ENCODE results near the gene B4GAT1. TPM values are rescaled to one million over a fixed set of nuclear protein-coding genes. Genes with fewer than 3 reads are reported as not detected.
A peak's percentile ranks its signal among the peaks of the same experiment; 100 is the strongest.

B4GAT1 gene
- total RNA-seq, 1 donor from 2014 or later, result 64.2 TPM

DNA sequence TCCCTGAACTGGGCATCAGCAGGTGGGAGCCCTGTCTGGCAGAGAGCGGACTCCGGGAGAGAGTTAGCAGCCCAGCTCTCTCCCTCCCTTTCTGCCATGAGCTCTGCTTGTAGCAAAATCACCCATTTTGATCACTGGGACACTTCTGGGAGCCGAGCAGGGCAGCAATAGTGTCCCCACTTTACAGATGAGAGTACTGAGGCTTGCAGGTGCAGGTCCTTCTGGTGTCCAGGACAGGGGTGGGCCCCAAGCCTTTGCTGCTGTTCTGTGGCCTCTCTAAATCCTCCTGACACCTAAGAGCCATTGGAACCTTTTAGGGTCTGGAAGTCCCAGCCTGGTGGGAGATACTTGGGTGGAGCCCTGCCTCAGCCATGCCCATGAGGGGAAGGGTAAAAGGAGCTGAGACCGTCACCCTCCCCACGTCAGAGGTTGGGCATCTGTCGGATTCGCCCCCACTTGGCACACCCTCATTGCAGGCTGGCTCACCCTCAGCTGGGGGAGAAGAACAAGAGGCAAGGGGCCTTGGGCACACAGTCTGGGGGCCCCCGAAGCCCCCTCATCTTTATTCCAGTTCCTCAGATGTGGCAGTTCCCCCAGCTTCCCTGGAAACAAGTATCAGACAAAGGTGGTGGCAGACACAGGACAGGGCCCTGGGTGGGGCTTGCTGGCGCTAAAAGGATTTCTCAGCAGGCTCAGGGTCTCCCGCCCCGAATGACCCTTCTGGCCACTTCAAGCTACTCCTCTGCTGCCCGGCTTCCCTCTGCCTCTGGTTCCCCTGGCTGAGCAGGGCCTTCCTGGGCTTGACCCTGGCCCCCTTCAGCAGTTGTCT lies 15.7 kb downstream of the B4GAT1 start:
- H3K9me3 ChIP-seq, result no peaks in the 10 kb centered on the region
- no peak for DNase-seq (ENCODE audit: low spot score in 2 of 2)
- TF ChIP-seq, protein P1, sequence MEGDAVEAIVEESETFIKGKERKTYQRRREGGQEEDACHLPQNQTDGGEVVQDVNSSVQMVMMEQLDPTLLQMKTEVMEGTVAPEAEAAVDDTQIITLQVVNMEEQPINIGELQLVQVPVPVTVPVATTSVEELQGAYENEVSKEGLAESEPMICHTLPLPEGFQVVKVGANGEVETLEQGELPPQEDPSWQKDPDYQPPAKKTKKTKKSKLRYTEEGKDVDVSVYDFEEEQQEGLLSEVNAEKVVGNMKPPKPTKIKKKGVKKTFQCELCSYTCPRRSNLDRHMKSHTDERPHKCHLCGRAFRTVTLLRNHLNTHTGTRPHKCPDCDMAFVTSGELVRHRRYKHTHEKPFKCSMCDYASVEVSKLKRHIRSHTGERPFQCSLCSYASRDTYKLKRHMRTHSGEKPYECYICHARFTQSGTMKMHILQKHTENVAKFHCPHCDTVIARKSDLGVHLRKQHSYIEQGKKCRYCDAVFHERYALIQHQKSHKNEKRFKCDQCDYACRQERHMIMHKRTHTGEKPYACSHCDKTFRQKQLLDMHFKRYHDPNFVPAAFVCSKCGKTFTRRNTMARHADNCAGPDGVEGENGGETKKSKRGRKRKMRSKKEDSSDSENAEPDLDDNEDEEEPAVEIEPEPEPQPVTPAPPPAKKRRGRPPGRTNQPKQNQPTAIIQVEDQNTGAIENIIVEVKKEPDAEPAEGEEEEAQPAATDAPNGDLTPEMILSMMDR (IDR thresholded peaks at IDR 0.05), result no peak
- no peak overlapping the region for H3K4me3 ChIP-seq
- H3K36me3 ChIP-seq, result peaks cover 8 to 13% of the 10 kb centered on the region in 2 donors
- intact Hi-C loops (cut with DNase I), result no loop called here
- H3K27ac ChIP-seq, result no peak overlapping the region
- no peaks in the 10 kb centered on the region for H3K27me3 ChIP-seq
- peaks cover 11 to 32% of the 10 kb centered on the region in 2 donors for H3K4me1 ChIP-seq

DNA sequence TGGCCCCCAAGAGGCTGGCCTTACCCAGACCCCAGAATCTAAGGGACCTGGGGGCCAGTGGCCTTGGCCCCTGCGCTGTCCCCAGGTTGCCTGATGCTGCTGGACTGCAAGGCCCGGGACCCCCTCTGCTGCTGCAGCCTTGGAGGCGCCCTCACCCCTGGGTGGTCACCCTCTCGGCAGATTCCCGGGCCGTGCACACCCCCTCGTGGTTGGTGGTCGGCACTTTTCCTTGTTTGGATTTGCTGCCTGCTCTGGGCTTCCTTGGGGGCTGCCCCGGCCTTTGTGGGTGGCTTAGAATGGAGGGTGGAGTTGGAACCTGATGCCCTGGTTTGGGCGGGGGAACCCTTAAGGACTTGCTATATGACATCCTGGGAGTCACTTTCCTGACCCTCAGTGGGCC lies 16.5 kb downstream of the B4GAT1 start:
- Histone ChIP-seq H3K9me3 (no peaks in the 10 kb centered on the region), H3K4me3 (no peak overlapping the region), H3K27ac (no peak overlapping the region), H3K36me3 (peaks cover 8 to 13% of the 10 kb centered on the region in 2 donors), H3K4me1 (peaks cover 9 to 28% of the 10 kb centered on the region in 2 donors), H3K27me3 (no peaks in the 10 kb centered on the region)
- intact Hi-C loops (cut with DNase I), result no loop called here
- TF ChIP-seq, protein P1 (IDR thresholded peaks at IDR 0.05), result no peak
- DNase-seq (ENCODE audit: low spot score in 2 of 2), result no peak

DNA sequence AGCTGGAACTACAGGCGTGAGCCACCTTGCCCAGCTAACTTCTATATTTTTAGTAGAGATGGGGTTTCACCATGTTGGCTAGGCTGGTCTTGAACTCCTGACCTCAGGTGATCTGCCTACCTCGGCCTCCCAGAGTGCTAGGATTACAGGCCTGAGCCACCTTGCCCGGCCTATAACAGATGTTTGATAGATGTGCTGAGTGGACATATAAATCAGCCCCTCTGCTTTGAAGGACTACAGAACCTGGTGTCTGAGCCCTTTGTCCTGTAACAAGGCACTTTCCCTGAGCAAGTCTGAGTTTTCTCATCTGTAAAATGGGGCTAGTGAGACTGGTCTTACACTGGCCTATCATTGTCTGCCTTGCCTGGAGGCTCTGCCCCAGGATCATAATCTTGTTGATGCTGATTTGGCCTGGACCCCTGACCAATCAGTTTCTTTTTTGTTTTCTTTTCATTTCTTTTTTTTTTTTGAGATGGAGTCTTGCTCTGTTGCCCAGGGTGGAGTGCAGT lies 18.2 kb downstream of the B4GAT1 start:
- H3K4me3 ChIP-seq, result no peak overlapping the region
- no peak overlapping the region for H3K27ac ChIP-seq
- peaks cover 3 to 16% of the 10 kb centered on the region in 2 donors for H3K4me1 ChIP-seq
- TF ChIP-seq, protein P1 (IDR thresholded peaks at IDR 0.05), result no peak
- intact Hi-C loops (cut with DNase I), result no loop called here
- H3K27me3 ChIP-seq, result no peaks in the 10 kb centered on the region
- no peaks in the 10 kb centered on the region for H3K9me3 ChIP-seq
- DNase-seq (ENCODE audit: low spot score in 2 of 2), result no peak
- peaks cover 8 to 13% of the 10 kb centered on the region in 2 donors for H3K36me3 ChIP-seq

DNA sequence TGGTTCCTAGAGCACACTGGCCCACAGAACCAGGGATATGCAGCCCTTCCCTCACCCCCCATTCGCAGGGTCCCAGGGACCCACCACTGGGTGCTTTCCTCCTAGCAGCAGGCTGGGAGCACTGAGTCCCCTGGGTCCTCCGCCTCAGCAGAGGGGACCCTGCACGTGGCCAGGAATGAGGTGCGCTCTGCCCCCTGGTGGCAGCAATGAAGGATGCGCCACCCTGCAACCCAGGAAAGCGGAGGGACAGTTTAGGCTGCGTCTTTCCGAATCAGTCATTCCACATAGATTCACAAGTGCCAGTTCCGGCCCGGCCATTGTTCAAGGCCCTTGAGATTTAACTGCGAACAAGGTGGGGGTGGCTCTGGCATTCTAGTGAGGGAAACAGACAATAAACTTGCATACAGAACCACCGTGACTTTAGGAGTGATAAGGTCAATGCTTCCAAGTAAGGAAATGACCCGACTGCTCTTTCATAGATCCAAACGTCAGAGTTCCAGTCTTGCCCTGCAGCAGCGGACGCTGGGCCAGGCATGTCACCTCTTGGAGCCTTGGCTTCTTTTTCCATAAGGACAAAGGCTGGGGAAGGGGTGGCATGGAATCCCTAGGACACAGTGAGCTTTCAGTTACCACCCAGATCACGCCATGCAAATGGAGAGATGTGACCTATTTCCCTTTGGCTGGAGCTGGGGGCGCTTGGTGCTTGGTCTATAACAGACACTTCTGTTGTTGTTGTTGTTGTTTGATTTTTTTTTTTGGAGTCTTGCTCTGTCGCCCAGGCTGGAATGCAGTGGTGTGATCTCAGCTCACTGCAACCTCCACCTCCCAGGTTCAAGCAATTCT lies 18.9 kb downstream of the B4GAT1 start:
- Histone ChIP-seq H3K9me3 (no peaks in the 10 kb centered on the region), H3K27me3 (no peaks in the 10 kb centered on the region), H3K4me1 (peaks cover 3 to 16% of the 10 kb centered on the region in 2 donors), H3K4me3 (peak overlapping the region in 1 of 2 donors; percentile 23), H3K27ac (no peak overlapping the region), H3K36me3 (peaks cover 8 to 13% of the 10 kb centered on the region in 2 donors)
- peak in 1 of 2 donors; percentile 86 for DNase-seq (ENCODE audit: low spot score in 2 of 2)
- TF ChIP-seq, protein P1 (IDR thresholded peaks at IDR 0.05), result peak; percentile 92 to 95 (median 94)
- intact Hi-C loops (cut with DNase I), result loop anchor here (1.0 kb wide), 1 partner anchor 16 kb away; no protein-coding TSS in a partner anchor

DNA sequence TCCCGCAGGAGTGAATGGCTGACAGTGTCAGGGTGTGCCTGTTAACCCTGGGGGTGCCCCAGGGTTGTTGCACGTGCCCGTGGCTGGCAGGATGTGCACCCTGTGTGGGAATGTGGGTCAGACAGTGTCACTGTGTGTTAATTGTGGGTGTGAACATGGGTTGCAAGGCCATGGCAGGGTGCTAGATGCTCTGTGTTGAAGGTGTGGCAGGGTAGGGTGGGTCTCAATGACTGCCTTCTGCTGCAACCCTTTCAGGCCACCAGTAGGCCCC lies 19.5 kb downstream of the B4GAT1 start:
- Histone ChIP-seq H3K27me3 (no peaks in the 10 kb centered on the region), H3K36me3 (peaks cover 3 to 8% of the 10 kb centered on the region in 2 donors), H3K4me3 (no peak overlapping the region), H3K27ac (peak overlapping the region in 1 of 2 donors; percentile 49), H3K4me1 (peaks cover 3 to 16% of the 10 kb centered on the region in 2 donors), H3K9me3 (no peaks in the 10 kb centered on the region)
- TF ChIP-seq, protein P1 (IDR thresholded peaks at IDR 0.05), result no peak
- no peak for DNase-seq (ENCODE audit: low spot score in 2 of 2)
- intact Hi-C loops (cut with DNase I), result loop anchor here (1.0 kb wide), 1 partner anchor 16 kb away; no protein-coding TSS in a partner anchor
